Activated CD4-positive, alpha-beta T cell treated with anti-CD3 and anti-CD28 coated beads, Interleukin-2, amount 50 U/mL, for 4 hours (primary cell): ENCODE measurements around the gene NEK3.
"Not testable (repeated sequence)": the region's sequence is repeated elsewhere in the genome, so short reads cannot be mapped to it uniquely, and the experiment has no call there.

ENCODE experiments used
- DNase-seq, 2 experiments: peaks; one replicate each; pipeline ENCODE4 v3.0.0-alpha.2; 2020

Gene NEK3

DNA sequence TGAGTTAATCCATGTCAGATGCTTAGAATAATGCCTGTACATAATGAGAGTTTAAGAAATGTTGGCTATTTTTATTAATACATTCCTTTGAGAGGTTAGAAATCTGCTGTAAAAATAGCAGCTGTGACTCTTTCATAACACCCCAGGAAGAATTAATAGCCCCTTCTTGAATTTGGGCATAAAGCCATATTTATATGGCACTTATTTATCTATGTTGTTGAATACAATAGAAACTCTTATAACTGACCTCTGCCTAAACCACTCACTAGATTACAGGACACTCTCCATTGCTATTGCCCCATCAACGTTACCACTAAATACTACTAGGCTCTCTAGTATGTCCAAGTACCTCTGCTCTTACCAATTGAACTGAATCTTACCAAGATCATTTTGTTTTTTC lies 46.8 kb downstream of the NEK3 start:
- DNase-seq = no peak

DNA sequence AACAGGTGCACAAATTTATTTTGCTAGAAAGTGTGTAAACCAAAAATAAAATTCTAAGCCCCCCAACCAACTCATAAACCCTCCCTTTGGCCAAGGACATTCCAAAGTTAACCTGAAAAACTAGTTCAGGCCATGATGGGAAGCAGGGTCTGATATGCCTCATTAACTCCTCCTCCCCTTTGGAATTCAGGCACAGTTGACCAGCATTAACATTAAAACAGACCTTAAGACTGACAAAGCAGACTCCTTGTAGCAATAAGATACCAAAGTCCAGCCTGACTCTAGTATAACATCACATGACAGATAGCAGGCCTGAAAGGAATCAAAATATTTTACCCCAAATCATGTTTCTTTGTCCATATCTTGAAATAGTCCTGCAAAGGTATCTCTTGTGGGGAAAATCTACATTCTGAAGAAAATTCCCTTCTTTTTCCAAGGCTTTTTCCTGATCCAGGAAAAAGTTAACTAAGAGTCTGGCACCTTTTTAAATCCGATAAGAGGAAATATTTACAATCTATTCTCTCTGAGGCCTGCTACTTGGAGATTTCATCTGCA lies 50.2 kb downstream of the NEK3 start:
- no peak for DNase-seq

GRCh38 chr13:52105841-52106240 lies 53.6 kb downstream of the NEK3 start:
- no peak for DNase-seq

DNA sequence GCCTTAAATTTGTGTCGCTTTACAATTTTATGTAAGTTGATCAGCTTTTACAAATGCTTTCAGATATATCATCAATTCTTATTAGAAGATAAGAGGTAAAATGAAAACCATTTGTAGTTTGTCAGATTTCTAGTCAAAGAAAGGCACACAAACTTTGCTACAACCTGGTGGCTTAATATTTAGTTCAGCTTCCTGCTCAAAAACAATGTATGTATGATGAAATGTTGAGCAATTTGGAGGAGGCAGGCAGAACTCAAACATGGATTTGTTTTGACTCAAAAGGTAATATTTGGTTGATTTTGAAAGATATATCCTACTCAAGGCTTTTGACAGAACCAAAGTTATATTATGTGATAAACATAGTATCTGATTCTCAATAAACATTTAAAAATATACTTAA lies 54.8 kb downstream of the NEK3 start:
- DNase-seq = no peak

- DNase-seq = no peak
Measured at GRCh38 chr13:52103386-52103785, 56.0 kb downstream of the NEK3 start.

GRCh38 chr13:52102423-52102822 lies 57.0 kb downstream of the NEK3 start:
- not testable (repeated sequence) for DNase-seq

DNA sequence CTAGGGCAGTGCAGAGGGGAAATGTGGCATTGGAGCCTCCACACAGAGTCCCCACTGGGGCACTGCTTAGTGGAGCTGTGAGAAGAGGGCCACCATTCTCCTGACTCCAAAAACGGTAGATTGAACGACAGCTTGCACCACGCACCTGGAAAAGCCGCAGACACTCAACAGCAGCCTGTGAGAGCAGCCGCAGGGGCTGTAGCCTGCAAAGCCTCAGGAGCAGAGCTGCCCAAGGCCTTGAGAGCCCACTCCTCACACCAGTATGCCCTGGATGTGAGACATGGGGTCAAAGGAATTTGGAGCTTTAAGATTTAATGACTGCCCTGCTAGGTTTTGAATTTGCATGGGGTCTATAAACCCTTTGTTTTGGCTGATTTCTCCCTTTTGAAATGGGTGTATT lies 62.2 kb downstream of the NEK3 start:
- DNase-seq = no peak

DNA sequence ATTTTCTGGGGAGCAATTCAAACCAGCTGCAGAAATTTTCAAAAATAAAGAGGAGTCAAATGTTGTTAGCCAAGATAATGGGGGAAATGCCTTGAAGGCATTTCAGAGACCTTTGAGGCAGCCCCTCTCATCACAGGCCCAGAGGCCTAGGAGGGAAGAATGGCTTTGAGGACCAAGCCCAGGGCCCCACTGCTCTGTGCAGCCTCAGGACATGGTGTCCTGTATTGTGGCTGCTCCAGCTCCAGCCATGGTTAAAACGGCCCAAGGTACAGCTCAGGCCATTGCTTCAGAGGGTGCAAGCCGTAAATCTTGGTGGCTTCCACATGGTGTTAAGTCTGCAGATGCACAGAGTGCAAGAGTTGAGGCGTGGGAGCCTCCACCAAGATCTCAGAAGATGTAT lies 62.6 kb downstream of the NEK3 start:
- DNase-seq = no peak

DNA sequence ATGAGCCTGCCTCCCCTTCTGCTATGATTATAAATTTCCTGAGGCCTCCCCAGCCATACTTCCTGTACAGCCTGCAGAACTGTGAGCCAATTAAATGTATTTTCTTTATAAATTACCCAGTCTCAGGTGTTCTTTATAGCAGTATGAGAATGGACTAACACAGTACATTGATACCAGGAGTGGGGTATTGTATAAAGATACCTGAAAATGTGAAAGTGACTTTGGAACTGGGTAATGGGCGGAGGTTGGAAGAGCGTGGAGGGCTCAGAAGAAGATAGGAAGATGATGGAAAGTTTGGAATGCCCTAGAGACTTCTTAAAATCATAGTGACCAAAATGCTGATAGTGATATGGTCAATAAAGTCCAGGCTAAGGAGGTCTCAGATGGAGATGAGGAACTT lies 63.3 kb downstream of the NEK3 start:
- no peak for DNase-seq

DNA sequence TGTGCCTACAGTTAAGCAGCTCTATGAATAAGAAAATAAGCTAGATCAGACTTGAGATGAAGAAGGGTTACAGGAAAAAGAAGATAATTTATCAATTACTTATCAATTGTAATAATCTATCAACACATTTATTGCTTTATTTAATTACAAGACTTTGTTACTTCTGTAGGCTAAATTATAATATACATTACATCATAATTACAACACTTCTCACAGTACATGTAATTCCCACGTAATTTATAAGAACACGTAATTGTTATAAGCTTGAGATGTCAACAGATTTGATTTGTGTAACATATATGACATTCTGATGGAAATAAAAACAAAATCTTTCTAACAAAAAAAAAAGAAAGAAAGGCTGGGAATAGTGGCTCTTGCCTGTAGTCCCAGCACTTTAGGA lies 67.3 kb downstream of the NEK3 start:
- DNase-seq = no peak

DNA sequence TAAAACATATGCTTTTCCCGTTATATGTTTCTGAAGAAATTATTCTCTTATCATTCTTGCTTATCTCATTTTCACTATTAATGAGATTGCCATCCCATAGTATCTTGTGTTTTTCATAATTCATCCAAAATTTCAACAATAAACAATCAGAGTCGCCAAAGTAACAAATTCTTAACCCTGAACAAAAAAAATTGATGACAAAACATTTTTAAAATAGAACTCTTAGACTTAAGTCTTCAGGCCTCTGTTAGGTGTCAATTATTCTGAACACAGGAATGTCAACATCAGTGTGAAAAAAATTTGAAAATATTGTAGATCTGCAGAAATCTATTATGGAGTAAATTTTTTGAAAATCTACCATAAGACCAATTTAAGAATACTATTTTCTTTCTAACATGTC lies 67.9 kb downstream of the NEK3 start:
- no peak for DNase-seq

- DNase-seq = no peak
Measured at GRCh38 chr13:52085421-52085820, 74.0 kb downstream of the NEK3 start.

DNA sequence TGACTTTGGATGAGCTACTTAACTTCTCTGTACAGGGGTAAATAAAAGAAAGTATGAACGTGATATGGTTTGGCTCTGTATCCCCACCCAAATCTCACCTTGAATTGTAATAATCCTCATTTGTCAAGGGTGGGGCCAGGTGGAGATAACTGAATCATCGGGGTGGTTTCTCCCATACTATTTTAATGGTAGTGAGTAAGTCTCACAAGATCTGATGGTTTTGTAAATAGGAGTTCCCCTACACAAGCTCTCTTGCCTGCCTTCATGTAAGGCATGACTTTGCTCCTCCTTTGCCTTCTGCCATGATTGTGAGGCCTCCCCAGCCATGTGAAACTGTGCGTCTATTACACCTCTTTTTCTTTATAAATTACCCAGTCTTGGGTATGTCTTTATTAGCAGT lies 74.4 kb downstream of the NEK3 start:
- not testable (repeated sequence) for DNase-seq
